Activated CD8-positive, alpha-beta memory T cell treated with anti-CD3 and anti-CD28 coated beads, Interleukin-2, amount 50 U/mL, for 4 hours (primary cell): ENCODE results near the gene CXCR5.

ENCODE experiments used
- DNase-seq: peaks from one replicate; pipeline ENCODE4 v3.0.0-alpha.2; 2020

Gene CXCR5

GRCh38 chr11:118899296-118899688, 15.6 kb downstream of the CXCR5 start:
- no peak for DNase-seq

- no peak for DNase-seq
Measured at GRCh38 chr11:118899706-118900360, 16.1 kb downstream of the CXCR5 start.

GRCh38 chr11:118900535-118901384, 17.1 kb downstream of the CXCR5 start:
- no peak for DNase-seq

GRCh38 chr11:118901494-118902335, 18.0 kb downstream of the CXCR5 start:
- no peak for DNase-seq

GRCh38 chr11:118902336-118903203, 18.9 kb downstream of the CXCR5 start:
- no peak for DNase-seq

GRCh38 chr11:118903204-118904015, 19.7 kb downstream of the CXCR5 start:
- no peak for DNase-seq

GRCh38 chr11:118907051-118908042, 23.7 kb downstream of the CXCR5 start:
- DNase-seq, result peak; percentile 88

GRCh38 chr11:118908264-118908663, 24.6 kb downstream of the CXCR5 start:
- DNase-seq, result no peak

- DNase-seq, result no peak
Measured at GRCh38 chr11:118908901-118909618, 25.4 kb downstream of the CXCR5 start.

- no peak for DNase-seq
Measured at GRCh38 chr11:118909619-118910308, 26.1 kb downstream of the CXCR5 start.

GRCh38 chr11:118910309-118911112, 26.8 kb downstream of the CXCR5 start:
- DNase-seq, result peak; percentile 66

- DNase-seq, result no peak
Measured at GRCh38 chr11:118911113-118911879, 27.6 kb downstream of the CXCR5 start.

- DNase-seq, result peak; percentile 88
Measured at GRCh38 chr11:118911880-118912741, 28.4 kb downstream of the CXCR5 start.

GRCh38 chr11:118912742-118913410, 29.2 kb downstream of the CXCR5 start:
- no peak for DNase-seq

- DNase-seq, result peak; percentile 57
Measured at GRCh38 chr11:118913411-118914125, 29.9 kb downstream of the CXCR5 start.
